Gastrocnemius medialis (tissue), 4 donors: ENCODE measurements around the gene PLPPR4. TPM values are rescaled to one million over a fixed set of nuclear protein-coding genes. Genes with fewer than 3 reads are reported as not detected.

Experiments used
- ATAC-seq, 2 donors: fragments of 150-250 bp; one replicate each; pipeline ENCODE4 v1.9.1; 2016
- DNase-seq, 2 donors: peaks; one replicate each; pipeline ENCODE4 v3.0.0-alpha.2; 2019
- H3K27ac ChIP-seq, 4 donors: fragments of 200-600 bp; sonication (generic); 1 replicate in 1 of 4; 2 replicates in 3 of 4; pipeline ENCODE4 v1.5.1; 2016 to 2018; ENCODE audit warnings: mild to moderate bottlenecking in 2 of 4, moderate library complexity in 1 of 4
- H3K27me3 ChIP-seq, 3 donors: fragments of 200-600 bp; sonication (generic) in 2 of 3; 1 replicate in 1 of 3; 2 replicates in 2 of 3; pipeline versions ENCODE4 v1.5.1 to v1.6.0; 2016 to 2019; ENCODE audit warnings: mild to moderate bottlenecking in 1 of 3, moderate library complexity in 1 of 3
- H3K36me3 ChIP-seq, 2 donors: fragments of 200-600 bp; sonication (generic) in 1 of 2; one replicate each; pipeline ENCODE4 v1.5.1; 2017 to 2018
- H3K4me1 ChIP-seq, 2 donors: fragments of 200-600 bp; sonication (generic) in 1 of 2; one replicate each; pipeline ENCODE4 v1.5.1; 2016 to 2017; ENCODE audit warnings: mild to moderate bottlenecking in 2 of 2
- H3K4me3 ChIP-seq, 4 donors: fragments of 200-600 bp; sonication (generic) in 3 of 4; 1 replicate in 1 of 4; 2 replicates in 3 of 4; pipeline ENCODE4 v1.5.1; 2016 to 2019; ENCODE audit warnings: mild to moderate bottlenecking in 2 of 4
- H3K9me3 ChIP-seq, 3 donors: fragments of 200-600 bp; sonication (generic) in 2 of 3; 1 replicate in 1 of 3; 2 replicates in 2 of 3; pipeline ENCODE4 v1.5.1; 2016 to 2019
- CTCF ChIP-seq, 5 experiments: fragments of 450-650 bp in 3 of 5; fragments of 200-600 bp in 2 of 5; sonication (generic) in 2 of 5; IDR thresholded peaks in 4 of 5; conservative IDR thresholded peaks in 1 of 5; 1 replicate in 4 of 5; 2 replicates in 1 of 5; pipeline ENCODE4 v1.5.1; 2016 to 2019; ENCODE audit warnings: antibody characterized with exemption in 5 of 5, mild to moderate bottlenecking in 3 of 5, moderate library complexity in 3 of 5
- POLR2A ChIP-seq, 2 donors: fragments of 450-650 bp; IDR thresholded peaks; one replicate each; pipeline ENCODE4 v1.6.1; 2017; ENCODE audit warnings: antibody characterized with exemption in 2 of 2, mild to moderate bottlenecking in 2 of 2, moderate library complexity in 2 of 2
- in situ Hi-C, 4 donors: fragments of 200-750 bp; cut with MboI; loops; one replicate each; pipeline versions ENCODE4 v1.15.0 to v1.8.0; 2017; ENCODE audit warnings: low sequenced_read_pairs in 4 of 4
- intact Hi-C: fragments of 100-400 bp; cut with DNase I; formaldehyde crosslinking; loops from one replicate; pipeline ENCODE4 v1.15.1; 2023; ENCODE audit warnings: low total_unique reads
- total RNA-seq, 4 donors: library from RNA; depleted of rRNA; stranded (reverse); fragments of >200 nt; gene quantifications; one replicate each; pipeline versions ENCODE4 v1.1.0 to v1.2.3, GENCODE V29; 2016

The PLPPR4 gene
- total RNA-seq, 4 donors from 2014 or later, result 0.20 to 0.68 (median 0.27) TPM; not detected in 1

GRCh38 chr1:99352821-99353220 is 88.5 kb downstream of the PLPPR4 start:
- Histone ChIP-seq H3K27ac (no peak overlapping the region), H3K4me1 (peaks cover 0 to 7% of the 10 kb centered on the region in 2 donors), H3K9me3 (no peaks in the 10 kb centered on the region), H3K36me3 (no peaks in the 10 kb centered on the region), H3K27me3 (no peaks in the 10 kb centered on the region), H3K4me3 (no peak overlapping the region)
- TF ChIP-seq POLR2A (IDR thresholded peaks at IDR 0.05) (no peak), CTCF (IDR thresholded peaks at IDR 0.05 in 4 of 5, conservative IDR thresholded peaks at IDR 0.05 in 1 of 5) (no peak)
- ATAC-seq (no peak), DNase-seq (no peak)
- in situ Hi-C loops (no loop called here), intact Hi-C loops (no loop called here)

GRCh38 chr1:99358770-99359169 is 94.5 kb downstream of the PLPPR4 start:
- TF ChIP-seq POLR2A (IDR thresholded peaks at IDR 0.05), result no peak
- TF ChIP-seq CTCF (IDR thresholded peaks at IDR 0.05 in 4 of 5, conservative IDR thresholded peaks at IDR 0.05 in 1 of 5), result no peak
- Histone ChIP-seq H3K27me3 (no peaks in the 10 kb centered on the region), H3K4me1 (no peaks in the 10 kb centered on the region), H3K27ac (no peak overlapping the region), H3K36me3 (no peaks in the 10 kb centered on the region), H3K9me3 (no peaks in the 10 kb centered on the region), H3K4me3 (no peak overlapping the region)
- no peak for DNase-seq
- intact Hi-C loops (no loop called here), in situ Hi-C loops (no loop called here)
- no peak for ATAC-seq
